Kidney tubule cell (primary cell): Measurements from ENCODE around the gene NUDT14.

ENCODE experiments used
- DNase-seq: peaks from one replicate; pipeline ENCODE4 v3.0.0-alpha.2; 2018; ENCODE audit warnings: low spot score

NUDT14 gene

GRCh38 chr14:105132921-105133654 lies 48.0 kb downstream of the NUDT14 start:
- no peak for DNase-seq

GRCh38 chr14:105131241-105131640 lies 49.9 kb downstream of the NUDT14 start:
- no peak for DNase-seq

- no peak for DNase-seq
Observed at GRCh38 chr14:105128059-105128458, 53.1 kb downstream of the NUDT14 start.

- no peak for DNase-seq
Observed at GRCh38 chr14:105126981-105127329, 54.2 kb downstream of the NUDT14 start.

- no peak for DNase-seq
Observed at GRCh38 chr14:105126126-105126980, 54.8 kb downstream of the NUDT14 start.

GRCh38 chr14:105124823-105125222 lies 56.3 kb downstream of the NUDT14 start:
- no peak for DNase-seq

- DNase-seq: no peak
Observed at GRCh38 chr14:105123981-105124765, 56.9 kb downstream of the NUDT14 start.

- no peak for DNase-seq
Observed at GRCh38 chr14:105123064-105123665, 57.9 kb downstream of the NUDT14 start.
